Activated naive CD4-positive, alpha-beta T cell treated with anti-CD3 and anti-CD28 coated beads, Interleukin-2, amount 50 U/mL, for 24 hours (primary cell): Measurements from ENCODE around the gene SLC35G4.
"Not testable (repeated sequence)": the region's sequence is repeated elsewhere in the genome, so short reads cannot be mapped to it uniquely, and the experiment has no call there.

ENCODE experiments used
- H3K27ac Mint-ChIP-seq: one replicate; pipeline ENCODE4 v1.8.0; 2021; ENCODE audit warnings: mild to moderate bottlenecking, mixed read lengths
- H3K27me3 Mint-ChIP-seq: one replicate; pipeline ENCODE4 v1.8.0; 2021; ENCODE audit warnings: mixed read lengths
- H3K36me3 Mint-ChIP-seq: one replicate; pipeline ENCODE4 v1.8.0; 2021; ENCODE audit warnings: mixed read lengths
- H3K4me1 Mint-ChIP-seq: one replicate; pipeline ENCODE4 v1.8.0; 2021; ENCODE audit warnings: mixed read lengths
- H3K4me3 Mint-ChIP-seq: one replicate; pipeline ENCODE4 v1.8.0; 2021; ENCODE audit warnings: mild to moderate bottlenecking, mixed read lengths
- H3K9me3 Mint-ChIP-seq: one replicate; pipeline ENCODE4 v1.8.0; 2021; ENCODE audit warnings: mixed read lengths

The SLC35G4 gene

DNA sequence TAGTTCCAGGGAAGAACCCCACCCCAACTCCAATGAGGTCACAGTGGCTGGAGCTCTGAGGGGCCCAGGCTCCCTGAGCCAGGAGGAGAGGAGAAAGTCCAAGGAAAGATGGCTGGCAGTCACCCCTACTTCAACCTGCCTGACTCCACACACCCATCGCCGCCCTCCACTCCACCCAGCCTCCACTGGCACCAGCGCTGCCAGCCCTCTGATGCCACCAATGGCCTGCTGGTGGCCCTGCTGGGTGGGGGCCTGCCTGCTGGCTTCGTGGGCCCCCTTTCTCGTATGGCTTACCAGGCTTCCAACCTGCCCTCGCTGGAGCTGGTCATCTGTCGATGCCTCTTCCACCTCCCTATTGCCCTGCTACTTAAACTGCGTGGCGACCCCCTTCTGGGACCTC lies at the start of gene SLC35G4:
TSS of gene SLC35G4 (plus strand) at position 109 of the 400 bp plus-strand sequence. CDS start at position 109, 0 bp downstream.
- H3K36me3 Mint-ChIP-seq, H3K4me3 Mint-ChIP-seq, H3K27me3 Mint-ChIP-seq, H3K4me1 Mint-ChIP-seq, H3K9me3 Mint-ChIP-seq: not testable (repeated sequence)
- H3K27ac Mint-ChIP-seq, result peak within 1 kb of the TSS; percentile 19

- Mint-ChIP-seq H3K4me3 (no peak overlapping the region), H3K27ac (no peak overlapping the region), H3K9me3 (no peaks in the 10 kb centered on the region), H3K27me3 (peaks cover 2% of the 10 kb centered on the region), H3K36me3 (no peaks in the 10 kb centered on the region), H3K4me1 (no peaks in the 10 kb centered on the region)
Observed at GRCh38 chr18:11561293-11561692, 48.1 kb upstream of the SLC35G4 start.

DNA sequence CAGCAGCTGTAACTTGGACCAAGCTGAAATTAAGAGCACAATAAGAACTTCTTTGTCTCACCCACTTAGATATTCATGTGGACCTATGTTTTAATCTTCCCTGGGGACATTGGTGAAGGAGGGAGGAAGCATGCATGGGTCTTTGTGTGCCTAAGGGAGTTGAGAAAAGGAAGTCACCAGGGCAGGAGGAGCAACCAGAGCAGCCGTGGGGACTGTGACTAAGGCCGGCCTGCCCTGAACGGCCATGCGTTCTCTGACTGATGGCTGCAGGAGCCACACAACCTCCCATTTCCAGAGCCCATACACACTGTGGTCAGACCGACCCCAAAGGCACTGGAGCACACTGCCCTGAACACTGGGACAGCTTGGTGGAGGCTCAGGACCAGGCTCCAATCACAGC lies 43.7 kb upstream of the SLC35G4 start:
- Mint-ChIP-seq H3K27me3 (peaks cover 5% of the 10 kb centered on the region), H3K27ac (no peak overlapping the region), H3K4me3 (no peak overlapping the region), H3K36me3 (no peaks in the 10 kb centered on the region), H3K4me1 (no peaks in the 10 kb centered on the region), H3K9me3 (no peaks in the 10 kb centered on the region)

GRCh38 chr18:11566236-11566965 lies 43.0 kb upstream of the SLC35G4 start:
- H3K4me1 Mint-ChIP-seq, result no peaks in the 10 kb centered on the region
- H3K9me3 Mint-ChIP-seq, result no peaks in the 10 kb centered on the region
- peaks cover 5% of the 10 kb centered on the region for H3K27me3 Mint-ChIP-seq
- no peaks in the 10 kb centered on the region for H3K36me3 Mint-ChIP-seq
- no peak overlapping the region for H3K4me3 Mint-ChIP-seq
- H3K27ac Mint-ChIP-seq, result no peak overlapping the region

GRCh38 chr18:11567396-11567795 lies 42.0 kb upstream of the SLC35G4 start:
- Mint-ChIP-seq H3K36me3 (no peaks in the 10 kb centered on the region), H3K27ac (no peak overlapping the region), H3K4me3 (no peak overlapping the region), H3K4me1 (no peaks in the 10 kb centered on the region), H3K27me3 (peaks cover 5% of the 10 kb centered on the region), H3K9me3 (no peaks in the 10 kb centered on the region)

- Mint-ChIP-seq H3K4me1 (no peaks in the 10 kb centered on the region), H3K36me3 (no peaks in the 10 kb centered on the region), H3K4me3 (no peak overlapping the region), H3K27ac (no peak overlapping the region), H3K9me3 (no peaks in the 10 kb centered on the region), H3K27me3 (peaks cover 3% of the 10 kb centered on the region)
Observed at GRCh38 chr18:11570073-11570588, 39.3 kb upstream of the SLC35G4 start.

DNA sequence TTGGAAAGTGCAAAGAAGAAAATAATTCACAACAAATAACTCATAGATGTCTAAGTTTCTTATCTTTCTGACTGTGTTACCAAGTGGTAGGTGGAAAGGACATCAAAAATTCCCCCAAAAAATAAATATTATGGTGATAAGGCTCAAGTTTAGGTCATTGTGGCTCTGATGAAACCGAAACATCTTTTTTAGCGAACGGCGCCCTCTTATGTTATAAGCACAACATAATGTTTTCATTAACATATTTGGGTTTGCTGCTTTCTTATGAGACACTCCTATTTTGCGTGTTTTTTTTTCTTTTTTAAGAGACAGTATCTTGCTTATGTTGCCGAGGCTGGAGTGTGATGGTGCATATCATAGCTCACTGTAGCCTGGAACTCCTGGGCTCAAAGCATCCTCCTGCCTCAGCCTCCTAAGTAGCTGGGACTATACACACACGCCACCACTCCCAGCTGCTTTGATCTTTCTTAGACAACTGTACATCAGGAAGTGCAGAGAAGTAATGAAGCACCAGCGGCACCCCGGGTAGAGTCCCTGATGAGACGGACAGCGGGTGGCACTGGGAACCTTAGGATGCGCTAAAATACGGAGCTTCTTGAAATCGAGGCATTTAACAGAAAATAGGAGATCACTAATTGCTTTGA lies 38.5 kb upstream of the SLC35G4 start:
- H3K27ac Mint-ChIP-seq, result no peak overlapping the region
- peaks cover 1% of the 10 kb centered on the region for H3K4me1 Mint-ChIP-seq
- H3K27me3 Mint-ChIP-seq, result peaks cover 3% of the 10 kb centered on the region
- H3K36me3 Mint-ChIP-seq, result no peaks in the 10 kb centered on the region
- H3K9me3 Mint-ChIP-seq, result no peaks in the 10 kb centered on the region
- H3K4me3 Mint-ChIP-seq, result no peak overlapping the region

- H3K4me1 Mint-ChIP-seq, result peaks cover 10% of the 10 kb centered on the region
- no peak overlapping the region for H3K27ac Mint-ChIP-seq
- no peak overlapping the region for H3K4me3 Mint-ChIP-seq
- peaks cover 2% of the 10 kb centered on the region for H3K27me3 Mint-ChIP-seq
- no peaks in the 10 kb centered on the region for H3K9me3 Mint-ChIP-seq
- no peaks in the 10 kb centered on the region for H3K36me3 Mint-ChIP-seq
Observed at GRCh38 chr18:11572201-11572600, 37.2 kb upstream of the SLC35G4 start.

GRCh38 chr18:11574545-11574944 lies 34.9 kb upstream of the SLC35G4 start:
- H3K9me3 Mint-ChIP-seq, result no peaks in the 10 kb centered on the region
- no peaks in the 10 kb centered on the region for H3K27me3 Mint-ChIP-seq
- H3K4me1 Mint-ChIP-seq, result peaks cover 20% of the 10 kb centered on the region
- H3K27ac Mint-ChIP-seq, result no peak overlapping the region
- H3K4me3 Mint-ChIP-seq, result no peak overlapping the region
- no peaks in the 10 kb centered on the region for H3K36me3 Mint-ChIP-seq

GRCh38 chr18:11577271-11578112 lies 31.9 kb upstream of the SLC35G4 start:
- H3K4me3 Mint-ChIP-seq, result no peak overlapping the region
- H3K27me3 Mint-ChIP-seq, result no peaks in the 10 kb centered on the region
- peaks cover 25% of the 10 kb centered on the region for H3K4me1 Mint-ChIP-seq
- no peak overlapping the region for H3K27ac Mint-ChIP-seq
- H3K9me3 Mint-ChIP-seq, result no peaks in the 10 kb centered on the region
- no peaks in the 10 kb centered on the region for H3K36me3 Mint-ChIP-seq

- no peak overlapping the region for H3K4me3 Mint-ChIP-seq
- no peak overlapping the region for H3K27ac Mint-ChIP-seq
- peaks cover 25% of the 10 kb centered on the region for H3K4me1 Mint-ChIP-seq
- no peaks in the 10 kb centered on the region for H3K36me3 Mint-ChIP-seq
- no peaks in the 10 kb centered on the region for H3K27me3 Mint-ChIP-seq
- H3K9me3 Mint-ChIP-seq, result no peaks in the 10 kb centered on the region
Observed at GRCh38 chr18:11578799-11579198, 30.6 kb upstream of the SLC35G4 start.

- Mint-ChIP-seq H3K4me1 (peaks cover 25% of the 10 kb centered on the region), H3K4me3 (no peak overlapping the region), H3K27ac (no peak overlapping the region), H3K27me3 (no peaks in the 10 kb centered on the region), H3K36me3 (no peaks in the 10 kb centered on the region), H3K9me3 (no peaks in the 10 kb centered on the region)
Observed at GRCh38 chr18:11579916-11580315, 29.5 kb upstream of the SLC35G4 start.

GRCh38 chr18:11581286-11581685 lies 28.1 kb upstream of the SLC35G4 start:
- H3K4me3 Mint-ChIP-seq, result no peak overlapping the region
- no peaks in the 10 kb centered on the region for H3K36me3 Mint-ChIP-seq
- H3K27me3 Mint-ChIP-seq, result no peaks in the 10 kb centered on the region
- H3K4me1 Mint-ChIP-seq, result peaks cover 19% of the 10 kb centered on the region
- no peaks in the 10 kb centered on the region for H3K9me3 Mint-ChIP-seq
- no peak overlapping the region for H3K27ac Mint-ChIP-seq

GRCh38 chr18:11585596-11585995 lies 23.8 kb upstream of the SLC35G4 start:
- Mint-ChIP-seq H3K9me3 (no peaks in the 10 kb centered on the region), H3K4me3 (no peak overlapping the region), H3K27me3 (peaks cover 1% of the 10 kb centered on the region), H3K4me1 (peaks cover 14% of the 10 kb centered on the region), H3K27ac (no peak overlapping the region), H3K36me3 (no peaks in the 10 kb centered on the region)

- Mint-ChIP-seq H3K27me3 (peaks cover 2% of the 10 kb centered on the region), H3K9me3 (no peaks in the 10 kb centered on the region), H3K4me3 (no peak overlapping the region), H3K4me1 (peaks cover 9% of the 10 kb centered on the region), H3K27ac (no peak overlapping the region), H3K36me3 (no peaks in the 10 kb centered on the region)
Observed at GRCh38 chr18:11586896-11587295, 22.5 kb upstream of the SLC35G4 start.

GRCh38 chr18:11587432-11587831 lies 22.0 kb upstream of the SLC35G4 start:
- no peak overlapping the region for H3K4me3 Mint-ChIP-seq

More at GRCh38 chr18:11587432-11587831, 22.0 kb upstream of the SLC35G4 start:
- H3K36me3 Mint-ChIP-seq, result no peaks in the 10 kb centered on the region
- H3K27me3 Mint-ChIP-seq, result peaks cover 3% of the 10 kb centered on the region
- H3K4me1 Mint-ChIP-seq, result peaks cover 9% of the 10 kb centered on the region
- H3K9me3 Mint-ChIP-seq, result no peaks in the 10 kb centered on the region
- H3K27ac Mint-ChIP-seq, result no peak overlapping the region
